GM12892 (cell line): Measurements from ENCODE around the gene HILPDA.

Experiments used
- POLR2A ChIP-seq: IDR thresholded peaks from 2 replicates; pipeline ENCODE4 v1.6.1; 2011; ENCODE audit warnings: low read depth, low read length, control low read depth
- POLR2AphosphoS5 ChIP-seq: IDR thresholded peaks from 2 replicates; pipeline ENCODE4 v1.6.1; 2011; ENCODE audit warnings: low read depth, low read length, control low read depth

- no peak for TF ChIP-seq POLR2AphosphoS5
- no peak for TF ChIP-seq POLR2A
These were observed 18.0 kb upstream of the HILPDA start for GRCh38 chr7:128437426-128438332.
